Measurements from ENCODE around the gene PKIG. TPM values are rescaled to one million over a fixed set of nuclear protein-coding genes. Genes with fewer than 3 reads are reported as not detected.

PKIG gene
- polyA plus RNA-seq, 1 donor (not counting 4 experiments of a cell fraction or from before 2014, with no cell fraction given) = 6.6 TPM

DNA sequence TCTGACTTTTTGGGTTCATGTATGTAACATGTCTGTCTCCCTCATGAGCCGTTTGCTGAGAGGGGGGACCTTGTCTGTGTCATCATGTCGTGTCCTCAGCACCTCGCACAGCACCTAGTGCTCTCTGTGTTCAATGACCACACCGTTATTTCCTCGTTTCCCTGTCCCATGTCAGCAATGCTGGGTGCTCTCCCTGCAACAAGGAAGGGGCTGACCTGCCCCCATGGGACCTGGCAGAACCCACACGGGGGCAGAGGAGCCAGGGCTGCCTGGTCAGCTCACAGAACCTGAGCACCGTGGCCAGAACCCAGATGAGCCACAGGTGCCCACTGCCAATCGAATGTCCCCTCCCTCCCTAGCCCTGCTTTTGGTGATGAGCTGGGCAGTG, 61.8 kb downstream of the PKIG start:
- H3K9me1 ChIP-seq (ENCODE audit: control insufficient read depth, extremely low read depth, insufficient read depth, low read length) = peaks cover 6% of the 10 kb centered on the region
- peaks cover 3% of the 10 kb centered on the region for H3K9me3 ChIP-seq (ENCODE audit: control insufficient read depth, low read depth, low read length)
- H4K20me1 ChIP-seq (ENCODE audit: control insufficient read depth, extremely low read depth, insufficient read depth, low read length) = no peaks in the 10 kb centered on the region
- DNase-seq (ENCODE audit: low read depth, low spot score) (no peak), FAIRE-seq (no peak)
- H3K27me3 ChIP-seq (ENCODE audit: control insufficient read depth, extremely low read depth, insufficient read depth, low read length) = no peaks in the 10 kb centered on the region
- H3K4me3 ChIP-seq (ENCODE audit: control insufficient read depth in 2 of 3, extremely low read depth in 1 of 3, insufficient read depth in 2 of 3, low read depth in 1 of 3, low read length in 3 of 3) = no peak overlapping the region
- peaks cover 0 to 3% of the 10 kb centered on the region in 2 experiments for H3K36me3 ChIP-seq (ENCODE audit: control insufficient read depth in 2 of 2, extremely low read depth in 1 of 2, insufficient read depth in 2 of 2, low read length in 2 of 2)
- H3K4me1 ChIP-seq (ENCODE audit: control insufficient read depth, extremely low read depth, insufficient read depth, low read length) = peaks cover 41% of the 10 kb centered on the region
- H3K79me2 ChIP-seq (ENCODE audit: control insufficient read depth, insufficient read depth, low read length) = no peaks in the 10 kb centered on the region
- peak overlapping the region; percentile 81 for H3K4me2 ChIP-seq (ENCODE audit: control insufficient read depth, extremely low read depth, insufficient read depth, low read depth, low read length)
- TF ChIP-seq EZH2 (IDR thresholded peaks at IDR 0.05; ENCODE audit: low read length) = no peak
- no peak for TF ChIP-seq CTCF (optimal IDR thresholded peaks at IDR 0.05 in 1 of 3, IDR thresholded peaks at IDR 0.05 in 1 of 3, conservative IDR thresholded peaks at IDR 0.05 in 1 of 3; ENCODE audit: extremely low read depth in 1 of 3, insufficient read depth in 2 of 3, low read length in 3 of 3)
- H2AFZ ChIP-seq (ENCODE audit: control insufficient read depth, low read length) = peak overlapping the region; percentile 79
- peak overlapping the region; percentile 60 for H3K9ac ChIP-seq (ENCODE audit: control insufficient read depth, extremely low read depth, insufficient read depth, low read length)
- peak overlapping the region; percentile 88 for H3K27ac ChIP-seq (ENCODE audit: control insufficient read depth, insufficient read depth, low read length)
- dilution Hi-C loops (cut with MboI; ENCODE audit: extremely low pct_ligation_motif_present, low sequenced_read_pairs) = no loop called here

GRCh38 chr20:44644667-44645131, 62.3 kb downstream of the PKIG start:
- peak overlapping the region; percentile 88 for H3K27ac ChIP-seq (ENCODE audit: control insufficient read depth, insufficient read depth, low read length)
- H3K9me3 ChIP-seq (ENCODE audit: control insufficient read depth, low read depth, low read length) = peaks cover 3% of the 10 kb centered on the region
- H3K4me3 ChIP-seq (ENCODE audit: control insufficient read depth in 2 of 3, extremely low read depth in 1 of 3, insufficient read depth in 2 of 3, low read depth in 1 of 3, low read length in 3 of 3) = no peak overlapping the region
- peaks cover 6% of the 10 kb centered on the region for H3K9me1 ChIP-seq (ENCODE audit: control insufficient read depth, extremely low read depth, insufficient read depth, low read length)
- H3K36me3 ChIP-seq (ENCODE audit: control insufficient read depth in 2 of 2, extremely low read depth in 1 of 2, insufficient read depth in 2 of 2, low read length in 2 of 2) = peaks cover 0 to 3% of the 10 kb centered on the region in 2 experiments
- H4K20me1 ChIP-seq (ENCODE audit: control insufficient read depth, extremely low read depth, insufficient read depth, low read length) = no peaks in the 10 kb centered on the region
- H3K79me2 ChIP-seq (ENCODE audit: control insufficient read depth, insufficient read depth, low read length) = no peaks in the 10 kb centered on the region
- peaks cover 41% of the 10 kb centered on the region for H3K4me1 ChIP-seq (ENCODE audit: control insufficient read depth, extremely low read depth, insufficient read depth, low read length)
- dilution Hi-C loops (cut with MboI; ENCODE audit: extremely low pct_ligation_motif_present, low sequenced_read_pairs) = no loop called here
- TF ChIP-seq CTCF (optimal IDR thresholded peaks at IDR 0.05 in 1 of 3, IDR thresholded peaks at IDR 0.05 in 1 of 3, conservative IDR thresholded peaks at IDR 0.05 in 1 of 3; ENCODE audit: extremely low read depth in 1 of 3, insufficient read depth in 2 of 3, low read length in 3 of 3) = no peak
- no peak for TF ChIP-seq EZH2 (IDR thresholded peaks at IDR 0.05; ENCODE audit: low read length)
- no peak overlapping the region for H3K4me2 ChIP-seq (ENCODE audit: control insufficient read depth, extremely low read depth, insufficient read depth, low read depth, low read length)
- no peak overlapping the region for H2AFZ ChIP-seq (ENCODE audit: control insufficient read depth, low read length)
- H3K27me3 ChIP-seq (ENCODE audit: control insufficient read depth, extremely low read depth, insufficient read depth, low read length) = no peaks in the 10 kb centered on the region
- H3K9ac ChIP-seq (ENCODE audit: control insufficient read depth, extremely low read depth, insufficient read depth, low read length) = peak overlapping the region; percentile 60
- FAIRE-seq = no peak
- DNase-seq (ENCODE audit: low read depth, low spot score) = no peak
